Stimulated activated CD4-positive, alpha-beta T cell treated with anti-CD3 and anti-CD28 coated beads, Interleukin-12 subunit alpha, Interleukin-12 subunit beta, amount 100 ng/mL, for 24 hours (primary cell): ENCODE data around the gene CD74.

ENCODE experiments used
- DNase-seq, 2 experiments: peaks; one replicate each; pipeline ENCODE4 v3.0.0-alpha.2; 2020; ENCODE audit warnings: low read depth in 2 of 2

Gene CD74

DNA sequence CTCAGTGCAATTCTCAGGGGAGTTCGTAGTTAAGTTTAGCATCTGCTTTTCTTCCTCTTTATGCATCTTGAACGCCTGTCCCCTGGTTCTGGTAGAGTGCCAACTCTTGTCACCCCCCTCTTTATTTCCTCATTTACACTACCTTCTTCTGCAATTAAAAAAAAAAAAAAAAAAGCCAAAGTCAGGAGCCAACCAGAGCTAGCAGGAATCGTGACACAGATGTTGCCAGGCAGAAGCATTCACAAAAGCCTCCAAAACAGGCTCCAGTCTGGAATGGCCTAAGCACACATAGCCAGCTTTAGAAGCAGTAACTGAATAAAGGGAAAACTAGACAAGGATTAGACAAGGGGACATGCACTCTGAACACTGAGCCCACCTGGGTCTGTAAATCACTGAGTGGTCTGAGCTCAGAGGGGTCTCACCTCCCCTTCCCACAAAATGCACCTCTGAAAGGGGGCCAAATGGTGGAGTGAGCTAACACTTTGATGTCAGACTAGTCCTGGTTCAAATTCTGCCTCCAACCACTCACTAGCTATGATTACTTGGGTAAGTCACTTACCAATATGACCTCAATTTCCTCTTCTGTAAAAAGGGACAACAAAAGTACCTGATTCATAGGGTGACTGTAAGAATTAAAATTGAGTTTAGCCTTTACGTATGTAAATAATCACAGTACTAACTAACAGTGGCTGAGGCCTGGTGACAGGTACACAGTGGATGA, 2.0 kb downstream of the CD74 start:
- no peak for DNase-seq

GRCh38 chr5:150409638-150410523, 2.8 kb downstream of the CD74 start:
- peak; percentile 24 to 25 for DNase-seq

- no peak for DNase-seq
Observed at GRCh38 chr5:150408231-150408943, 4.3 kb downstream of the CD74 start.

DNA sequence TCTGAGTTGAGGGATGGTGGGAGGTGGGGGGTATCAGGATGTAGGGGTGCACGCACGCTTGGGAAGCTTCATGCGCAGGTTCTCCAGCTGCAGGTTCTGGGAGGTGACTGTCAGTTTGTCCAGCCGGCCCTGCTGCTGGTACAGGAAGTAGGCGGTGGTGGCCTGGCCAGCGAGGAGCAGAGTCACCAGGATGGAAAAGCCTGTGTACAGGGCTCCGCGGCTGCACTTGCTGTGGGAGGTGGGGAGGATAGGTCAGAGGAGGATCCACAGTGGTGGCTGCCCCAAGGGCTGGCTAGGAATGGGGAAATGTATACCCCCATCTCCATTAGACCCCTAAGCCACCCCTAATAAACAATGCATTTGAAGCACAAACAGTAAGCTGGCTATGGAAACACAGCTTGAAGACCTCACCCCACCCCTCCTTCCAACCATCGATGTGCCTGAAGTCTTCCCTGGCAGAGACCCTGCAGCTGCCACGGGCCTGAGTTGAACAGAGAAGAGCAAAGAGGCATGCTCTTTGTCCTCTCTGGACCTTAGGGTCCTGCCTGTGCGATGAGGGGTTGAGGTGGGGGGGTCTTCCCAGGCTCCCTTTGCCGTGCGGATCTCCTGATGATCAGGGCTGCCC, 5.5 kb downstream of the CD74 start:
- no peak for DNase-seq

GRCh38 chr5:150406723-150407095, 6.0 kb downstream of the CD74 start:
- no peak for DNase-seq

DNA sequence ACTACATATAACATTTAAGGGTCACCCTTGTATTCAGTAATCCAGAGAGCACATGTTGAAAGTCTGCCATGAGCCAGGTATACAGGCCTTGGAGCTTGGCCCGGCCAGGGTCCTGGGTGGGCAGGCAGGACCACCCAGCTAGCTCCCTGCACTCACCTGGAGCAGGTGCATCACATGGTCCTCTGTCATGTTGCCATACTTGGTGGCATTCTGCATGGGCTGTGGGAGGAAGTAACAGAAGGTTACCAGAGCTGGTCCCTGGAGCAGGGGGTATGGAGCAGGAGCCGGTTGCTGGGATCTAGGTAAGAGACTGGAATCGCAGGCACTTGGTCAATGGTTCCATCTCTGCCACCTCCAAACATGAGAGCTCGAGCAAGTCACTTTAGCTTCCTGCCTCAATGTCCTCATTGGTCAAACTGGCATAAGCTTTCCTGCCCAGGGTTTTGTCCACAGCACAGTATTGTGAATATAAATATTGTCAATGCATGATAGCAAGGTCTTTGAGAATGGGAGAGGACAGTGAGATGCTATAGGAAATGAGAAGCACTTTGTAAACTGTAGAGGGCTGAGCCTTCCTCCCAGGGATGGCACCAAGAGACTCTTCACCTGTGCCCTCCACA, 6.5 kb downstream of the CD74 start:
- DNase-seq = no peak

- DNase-seq = no peak
Observed at GRCh38 chr5:150404941-150405816, 7.5 kb downstream of the CD74 start.

DNA sequence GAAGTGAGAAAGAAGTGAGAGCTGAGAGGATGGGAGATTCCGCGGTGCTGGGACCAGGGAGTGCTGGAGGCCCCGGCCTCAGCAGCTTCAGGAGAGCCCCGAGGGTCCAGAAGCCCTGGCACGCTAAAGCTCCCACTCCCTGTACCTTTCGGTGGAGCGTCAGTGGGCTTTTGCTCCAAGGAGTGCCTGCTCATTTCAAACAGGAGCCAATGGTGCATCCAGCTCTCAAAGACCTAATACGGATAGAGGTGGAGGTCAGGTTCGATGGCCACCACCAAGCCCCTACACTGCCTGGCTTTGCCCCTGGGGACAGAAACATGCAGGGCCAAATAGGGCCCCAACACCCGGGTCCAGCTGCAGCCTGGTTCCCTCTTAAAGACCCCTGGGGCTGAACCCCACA, 8.2 kb downstream of the CD74 start:
- DNase-seq = no peak

- no peak for DNase-seq
Observed at GRCh38 chr5:150404121-150404520, 8.6 kb downstream of the CD74 start.

GRCh38 chr5:150402901-150403342, 9.8 kb downstream of the CD74 start:
- DNase-seq = no peak

DNA sequence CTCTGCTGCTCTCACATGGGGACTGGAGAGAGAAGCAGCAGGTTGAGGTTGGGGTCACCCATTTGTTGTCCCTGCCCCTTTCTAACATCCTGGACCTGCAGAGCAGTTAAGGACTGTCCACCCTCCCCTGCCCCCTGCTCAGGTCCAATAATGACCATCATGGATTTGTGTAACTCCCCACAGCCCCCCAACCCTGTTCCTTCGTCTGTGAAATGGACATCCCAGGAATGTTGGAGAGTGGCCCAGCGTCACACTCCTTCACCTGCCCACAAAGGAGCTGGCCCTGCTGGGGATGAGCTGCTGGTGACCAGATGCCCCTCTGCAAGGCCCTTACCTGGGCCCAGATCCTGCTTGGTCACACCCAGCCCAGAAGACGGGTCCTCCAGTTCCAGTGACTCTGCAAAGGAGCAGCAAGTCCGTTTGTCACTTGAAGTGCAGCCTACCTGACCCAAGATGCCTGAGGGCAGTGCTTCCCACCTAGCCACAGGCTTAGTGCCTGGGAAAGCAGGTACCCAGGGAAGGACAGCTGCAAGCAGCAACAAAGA, 10.4 kb downstream of the CD74 start:
- DNase-seq = no peak

DNA sequence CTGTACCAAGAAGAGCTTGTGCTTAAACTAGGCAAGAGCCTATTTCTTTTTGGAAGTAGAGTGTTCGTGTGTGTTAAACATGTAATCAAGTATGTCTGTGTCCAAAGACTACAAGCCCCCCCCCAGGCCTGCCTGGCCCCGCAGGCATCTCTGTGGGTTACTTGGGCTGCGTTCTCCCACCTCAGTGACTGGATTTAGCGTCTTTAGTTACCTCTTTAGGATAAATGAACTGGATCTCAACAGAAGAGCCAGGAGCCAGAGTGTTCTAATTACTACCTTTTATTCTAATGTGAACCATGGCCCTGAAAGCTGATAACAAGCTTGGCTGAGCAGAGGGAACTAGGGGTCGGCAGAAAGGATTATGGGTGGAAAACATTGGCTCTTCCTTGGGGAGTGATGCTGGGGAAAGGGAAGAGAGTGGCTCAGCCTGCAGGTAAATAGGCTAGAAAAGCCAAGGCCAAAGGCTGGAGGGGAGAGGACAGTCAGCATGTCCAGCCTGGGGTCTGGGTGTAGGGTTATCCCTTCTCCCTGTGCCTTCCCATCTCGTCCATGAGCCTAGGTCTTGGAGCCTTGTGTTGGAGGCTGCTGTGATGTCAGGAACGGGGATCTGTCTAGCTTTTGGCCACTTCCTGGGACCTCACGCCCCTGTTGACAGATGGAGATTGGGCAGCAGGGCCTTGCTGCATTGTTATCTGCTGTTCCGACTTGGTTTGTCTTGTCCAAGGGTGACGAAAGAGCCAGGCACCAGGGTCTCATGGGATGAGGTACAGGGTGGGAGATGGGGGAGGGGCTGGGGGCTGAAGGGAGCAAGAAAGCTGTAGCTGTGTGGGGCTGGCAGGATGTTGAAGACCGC, 11.1 kb downstream of the CD74 start:
- no peak for DNase-seq

GRCh38 chr5:150401076-150401375, 11.7 kb downstream of the CD74 start:
- no peak for DNase-seq

DNA sequence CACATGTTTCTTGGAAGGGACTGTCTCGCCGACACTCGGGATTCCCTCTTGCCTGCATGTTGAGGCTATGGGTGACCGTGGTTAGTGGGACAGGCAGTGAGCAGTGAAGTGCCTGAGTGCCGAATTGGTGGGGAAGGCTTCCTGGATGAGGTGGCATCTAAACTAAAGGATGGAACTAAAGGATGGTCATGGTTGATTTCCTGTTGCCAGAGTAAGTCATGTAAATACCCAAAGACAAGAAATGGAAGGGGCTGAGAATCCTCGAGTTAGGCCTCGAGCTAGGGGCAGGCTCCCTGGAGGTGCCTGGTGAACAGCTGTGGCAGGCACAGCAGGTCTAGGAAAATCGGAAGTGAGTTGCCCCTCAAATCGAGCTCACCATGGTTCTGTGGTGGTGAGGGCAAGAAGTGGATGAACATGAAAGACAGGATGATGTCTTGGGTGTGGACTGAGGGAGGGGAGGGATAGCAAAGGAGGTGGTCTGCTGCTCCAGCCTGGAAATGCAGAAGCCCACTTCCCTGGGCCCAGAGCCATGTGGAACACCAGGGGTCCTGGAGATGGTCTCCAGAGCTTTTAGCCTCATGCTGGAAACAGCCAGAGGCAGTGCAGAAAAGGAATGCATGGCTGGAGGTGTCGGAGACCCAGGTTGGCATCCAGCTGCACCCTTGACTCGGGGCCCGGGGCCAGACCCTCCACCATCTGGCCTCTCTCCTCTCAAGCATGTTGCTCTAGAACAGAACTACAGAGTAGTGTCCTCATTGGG, 12.2 kb downstream of the CD74 start:
- no peak for DNase-seq

- no peak for DNase-seq
Observed at GRCh38 chr5:150399524-150400211, 13.0 kb downstream of the CD74 start.

DNA sequence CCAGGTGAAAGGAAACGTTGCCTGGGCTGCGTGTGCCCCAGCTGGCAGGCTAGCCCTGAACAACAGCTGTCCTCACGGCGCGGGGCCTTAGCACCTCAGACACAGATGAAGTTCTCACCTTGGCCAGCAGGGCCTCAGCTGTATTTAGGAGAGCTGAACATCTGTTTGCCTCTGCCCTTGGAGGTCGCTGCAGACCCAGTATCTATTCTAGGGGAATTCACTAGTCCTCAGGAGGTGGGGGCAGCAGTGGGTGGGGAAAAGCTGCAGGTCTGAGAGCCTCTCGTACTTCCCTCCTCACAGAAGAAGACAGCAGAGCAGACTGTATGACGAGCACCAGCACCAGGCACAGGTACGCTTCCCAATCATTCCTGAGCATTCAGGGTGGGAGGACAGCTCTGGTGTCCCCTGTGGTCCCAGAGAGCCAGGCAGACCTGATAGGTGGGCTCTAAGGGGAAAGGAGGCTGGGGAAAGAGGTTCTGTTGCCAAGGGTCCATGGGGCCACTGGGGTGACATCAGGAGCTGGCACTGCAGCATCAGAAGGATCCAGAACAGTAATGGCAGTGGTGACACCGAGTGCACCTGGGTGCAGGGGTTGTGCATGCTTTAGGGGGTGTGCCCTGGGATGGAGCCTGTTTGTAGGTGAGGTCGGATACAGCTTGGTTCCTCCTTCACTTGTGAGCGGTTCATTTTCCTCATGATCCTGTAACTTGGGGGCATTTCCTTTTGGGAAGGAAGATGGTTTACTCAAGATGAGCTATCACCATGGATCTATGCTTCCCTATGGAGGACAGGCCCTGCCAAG, 13.8 kb downstream of the CD74 start:
- DNase-seq = no peak
